Measurements from ENCODE around the gene MRPL18. TPM values are rescaled to one million over a fixed set of nuclear protein-coding genes. Genes with fewer than 3 reads are reported as not detected.

The MRPL18 gene
- total and polyA plus RNA-seq, 2 donors (not counting 3 experiments of a cell fraction or from before 2014, with no cell fraction given) = 55.4 to 70.7 TPM

- Histone ChIP-seq H3K36me3 (ENCODE audit: control insufficient read depth in 2 of 2, extremely low read depth in 1 of 2, insufficient read depth in 2 of 2, low read length in 2 of 2) (peaks cover 19 to 29% of the 10 kb centered on the region in 2 experiments), H3K4me1 (ENCODE audit: control insufficient read depth, extremely low read depth, insufficient read depth, low read length) (no peaks in the 10 kb centered on the region), H3K9me1 (replicated peaks; ENCODE audit: control insufficient read depth, extremely low read depth, insufficient read depth, low read length) (no peaks in the 10 kb centered on the region), H3K27ac (ENCODE audit: insufficient read depth, low read depth, low read length) (no peak overlapping the region), H3K27me3 (ENCODE audit: control insufficient read depth in 2 of 2, insufficient read depth in 2 of 2, low read length in 2 of 2) (no peaks in the 10 kb centered on the region), H3K79me2 (ENCODE audit: control insufficient read depth, insufficient read depth, low read length) (peaks cover 12% of the 10 kb centered on the region), H2AFZ (ENCODE audit: low read depth, low read length) (no peak overlapping the region), H3K9ac (replicated peaks; ENCODE audit: extremely low read depth, insufficient read depth, low read length) (no peak overlapping the region), H4K20me1 (replicated peaks; ENCODE audit: control insufficient read depth, extremely low read depth, insufficient read depth, low read length) (no peaks in the 10 kb centered on the region), H3K4me3 (replicated peaks in 1 of 3; ENCODE audit: insufficient read depth in 1 of 3, low read depth in 1 of 3, low read length in 3 of 3) (no peak overlapping the region), H3K4me2 (ENCODE audit: insufficient read depth, low read length) (no peak overlapping the region), H3K9me3 (replicated peaks; ENCODE audit: control insufficient read depth, insufficient read depth, low read length) (no peaks in the 10 kb centered on the region)
- DNase-seq (ENCODE audit: low read depth, low spot score) (no peak), FAIRE-seq (no peak)
- ChIA-PET POLR2A (no interaction called here), CTCF (no interaction called here)
- TF ChIP-seq CTCF (IDR thresholded peaks at IDR 0.05; ENCODE audit: extremely low read depth in 1 of 2, insufficient read depth in 1 of 2, low read depth in 1 of 2, low read length in 2 of 2) (no peak), EZH2 (IDR thresholded peaks at IDR 0.05; ENCODE audit: borderline replicate concordance, low read depth, low read length, severe bottlenecking) (no peak), GATA2 (IDR thresholded peaks at IDR 0.05; ENCODE audit: insufficient read depth, insufficient read length, low read depth, low read length) (no peak), FOS (IDR thresholded peaks at IDR 0.05; ENCODE audit: borderline replicate concordance, insufficient read depth, low read length) (no peak), MYC (IDR thresholded peaks at IDR 0.05; ENCODE audit: low read depth, low read length) (no peak), POLR2A (IDR thresholded peaks at IDR 0.05; ENCODE audit: low read depth, low read length) (no peak), JUN (IDR thresholded peaks at IDR 0.05; ENCODE audit: borderline replicate concordance, insufficient read depth, insufficient read length, low read depth) (no peak), POLR2AphosphoS5 (IDR thresholded peaks at IDR 0.05; ENCODE audit: insufficient read depth, low read depth, low read length) (no peak)
- TF ChIP-seq, protein P1, sequence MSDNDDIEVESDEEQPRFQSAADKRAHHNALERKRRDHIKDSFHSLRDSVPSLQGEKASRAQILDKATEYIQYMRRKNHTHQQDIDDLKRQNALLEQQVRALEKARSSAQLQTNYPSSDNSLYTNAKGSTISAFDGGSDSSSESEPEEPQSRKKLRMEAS (IDR thresholded peaks at IDR 0.05; ENCODE audit: insufficient read depth, insufficient read length) = no peak
- BruUV-seq (replicated peaks) = no TSS peak
- dilution Hi-C loops (cut with MboI; ENCODE audit: extremely low pct_ligation_motif_present, low sequenced_read_pairs) (no loop called here), intact Hi-C loops (cut with micrococcal nuclease) (no loop called here)
Observed at GRCh38 chr6:159753081-159753872, 37.0 kb upstream of the MRPL18 start.

All from endothelial cell of umbilical vein (primary cell).